ENCODE results near the gene FAM149B1.

The FAM149B1 gene

GRCh38 chr10:73232887-73233286, 65.0 kb downstream of the FAM149B1 start:
- Histone ChIP-seq H3K27ac (ENCODE audit: low read depth, low read length) (no peak overlapping the region), H3K4me1 (ENCODE audit: control insufficient read depth, insufficient read depth, low read length) (no peaks in the 10 kb centered on the region), H3K9me3 (ENCODE audit: control insufficient read depth, insufficient read depth, low read depth, low read length) (no peaks in the 10 kb centered on the region), H3K4me3 (ENCODE audit: low read depth, low read length) (no peak overlapping the region), H3K9ac (ENCODE audit: low read length) (no peak overlapping the region), H3K36me3 (ENCODE audit: control insufficient read depth, insufficient read depth, low read length) (peaks cover 33% of the 10 kb centered on the region), H3K27me3 (ENCODE audit: control insufficient read depth, insufficient read depth, low read length) (no peaks in the 10 kb centered on the region)

DNA sequence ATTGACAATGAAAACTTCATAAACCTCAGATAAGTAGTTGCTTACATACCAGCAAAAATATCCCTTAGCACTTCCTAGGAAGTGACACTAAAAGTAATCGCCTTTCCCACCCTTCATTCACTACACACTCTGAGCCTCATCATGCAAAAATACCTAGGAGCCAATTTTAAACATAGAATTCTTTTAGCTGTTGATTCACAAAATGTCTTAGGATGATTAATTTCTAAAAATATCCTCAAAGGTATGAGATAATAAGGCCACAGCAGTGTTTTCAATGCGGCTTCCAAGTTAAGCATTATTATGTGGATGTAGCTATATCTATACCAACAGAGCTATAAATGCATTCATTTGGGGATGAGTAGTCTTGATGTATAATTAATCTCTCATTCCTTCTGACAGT, 66.0 kb downstream of the FAM149B1 start:
- Histone ChIP-seq H3K4me1 (ENCODE audit: control insufficient read depth, insufficient read depth, low read length) (no peaks in the 10 kb centered on the region), H3K4me3 (ENCODE audit: low read depth, low read length) (no peak overlapping the region), H3K9me3 (ENCODE audit: control insufficient read depth, insufficient read depth, low read depth, low read length) (no peaks in the 10 kb centered on the region), H3K27ac (ENCODE audit: low read depth, low read length) (no peak overlapping the region), H3K36me3 (ENCODE audit: control insufficient read depth, insufficient read depth, low read length) (peaks cover 42% of the 10 kb centered on the region), H3K9ac (ENCODE audit: low read length) (no peak overlapping the region), H3K27me3 (ENCODE audit: control insufficient read depth, insufficient read depth, low read length) (no peaks in the 10 kb centered on the region)

GRCh38 chr10:73234695-73235094, 66.8 kb downstream of the FAM149B1 start:
- Histone ChIP-seq H3K27ac (ENCODE audit: low read depth, low read length) (no peak overlapping the region), H3K9ac (ENCODE audit: low read length) (no peak overlapping the region), H3K4me1 (ENCODE audit: control insufficient read depth, insufficient read depth, low read length) (no peaks in the 10 kb centered on the region), H3K27me3 (ENCODE audit: control insufficient read depth, insufficient read depth, low read length) (no peaks in the 10 kb centered on the region), H3K4me3 (ENCODE audit: low read depth, low read length) (no peak overlapping the region), H3K36me3 (ENCODE audit: control insufficient read depth, insufficient read depth, low read length) (peaks cover 50% of the 10 kb centered on the region), H3K9me3 (ENCODE audit: control insufficient read depth, insufficient read depth, low read depth, low read length) (no peaks in the 10 kb centered on the region)

DNA sequence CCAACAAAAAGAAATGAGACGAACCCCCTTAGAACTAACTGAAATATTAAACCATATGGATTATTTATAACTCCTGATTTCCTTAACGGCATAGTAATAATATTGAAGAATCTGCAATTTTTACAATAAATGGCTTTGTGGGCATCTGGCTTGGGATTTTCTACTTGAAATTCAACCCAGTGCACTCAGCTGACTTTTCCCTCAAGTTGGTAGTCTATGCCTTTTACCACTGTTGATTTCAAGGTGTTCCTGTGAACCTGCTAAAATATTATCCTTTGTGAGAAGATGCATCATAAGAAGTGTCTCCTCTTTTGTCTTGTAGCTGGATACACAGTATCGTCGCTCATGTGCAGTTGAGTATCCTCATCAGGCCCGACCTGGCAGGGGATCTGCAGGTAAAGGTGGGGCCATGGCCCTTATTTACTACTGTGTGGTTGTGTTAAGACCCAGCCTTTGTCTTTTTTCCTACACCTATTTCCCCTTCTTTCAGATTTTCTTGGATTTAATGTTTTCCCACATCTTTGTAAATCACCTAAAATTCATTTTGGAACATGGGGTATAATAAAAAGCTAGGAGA, 71.2 kb downstream of the FAM149B1 start:
- Histone ChIP-seq H3K27me3 (ENCODE audit: control insufficient read depth, insufficient read depth, low read length) (no peaks in the 10 kb centered on the region), H3K4me3 (ENCODE audit: low read depth, low read length) (no peak overlapping the region), H3K9me3 (ENCODE audit: control insufficient read depth, insufficient read depth, low read depth, low read length) (no peaks in the 10 kb centered on the region), H3K9ac (ENCODE audit: low read length) (no peak overlapping the region), H3K4me1 (ENCODE audit: control insufficient read depth, insufficient read depth, low read length) (no peaks in the 10 kb centered on the region), H3K36me3 (ENCODE audit: control insufficient read depth, insufficient read depth, low read length) (peaks cover 89% of the 10 kb centered on the region), H3K27ac (ENCODE audit: low read depth, low read length) (no peak overlapping the region)

DNA sequence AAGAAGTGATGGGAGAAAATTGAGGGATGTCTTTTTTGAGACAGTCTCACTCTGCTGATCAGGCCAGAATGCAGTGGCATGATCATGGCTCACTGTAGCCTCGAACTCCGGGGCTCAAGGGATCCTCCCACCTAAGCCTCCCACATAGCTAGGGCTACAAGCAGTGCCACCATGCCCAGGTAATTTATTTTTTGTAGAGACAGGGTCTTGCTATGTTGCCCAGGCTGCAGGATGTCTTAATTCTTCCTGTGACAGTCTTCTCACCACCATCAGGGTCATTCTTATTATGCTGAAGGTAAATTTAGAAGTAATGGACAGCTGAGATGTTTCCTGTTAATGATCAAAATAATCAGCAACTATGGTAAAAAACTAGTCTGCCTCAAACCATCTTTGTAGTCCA, 72.0 kb downstream of the FAM149B1 start:
- Histone ChIP-seq H3K9ac (ENCODE audit: low read length) (no peak overlapping the region), H3K4me1 (ENCODE audit: control insufficient read depth, insufficient read depth, low read length) (peaks cover 3% of the 10 kb centered on the region; the same call in 1 of the 2 replicates), H3K27ac (ENCODE audit: low read depth, low read length) (no peak overlapping the region), H3K36me3 (ENCODE audit: control insufficient read depth, insufficient read depth, low read length) (peaks cover 89% of the 10 kb centered on the region), H3K27me3 (ENCODE audit: control insufficient read depth, insufficient read depth, low read length) (no peaks in the 10 kb centered on the region), H3K4me3 (ENCODE audit: low read depth, low read length) (no peak overlapping the region), H3K9me3 (ENCODE audit: control insufficient read depth, insufficient read depth, low read depth, low read length) (no peaks in the 10 kb centered on the region)

DNA sequence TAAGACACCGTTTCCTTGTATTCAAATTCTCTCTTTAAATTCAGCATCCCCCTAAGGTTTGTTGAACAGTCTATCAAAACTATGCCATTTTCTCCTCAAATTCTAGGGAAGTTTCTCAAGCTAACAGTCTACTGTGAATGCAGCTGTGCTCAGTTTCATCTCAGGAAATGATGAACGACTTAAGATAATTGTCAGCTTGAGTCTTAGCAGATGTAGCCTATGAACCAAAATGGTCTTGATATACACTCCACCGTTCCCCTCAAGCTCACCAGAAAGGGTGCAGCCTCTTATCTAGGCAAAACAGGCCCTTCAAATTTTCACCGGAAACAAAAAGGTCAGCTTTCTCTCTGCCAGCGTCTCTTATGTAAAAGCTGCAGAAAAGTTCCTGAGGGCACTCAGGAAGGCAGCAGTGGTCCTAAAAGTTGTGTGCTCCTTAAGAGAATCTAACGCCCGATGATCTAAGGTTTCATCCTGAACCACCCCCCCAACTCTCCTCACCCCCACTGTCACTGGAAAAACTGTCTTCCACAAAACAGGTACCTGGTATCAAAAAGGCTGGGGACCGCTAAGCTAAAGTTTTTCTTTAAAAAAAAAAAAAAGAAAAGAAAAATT, 77.1 kb downstream of the FAM149B1 start:
- no peaks in the 10 kb centered on the region for H3K9me3 ChIP-seq (ENCODE audit: control insufficient read depth, insufficient read depth, low read depth, low read length)
- peak overlapping the region; percentile 75 for H3K4me3 ChIP-seq (ENCODE audit: low read depth, low read length)
- H3K4me1 ChIP-seq (ENCODE audit: control insufficient read depth, insufficient read depth, low read length), result peaks cover 17% of the 10 kb centered on the region
- peaks cover 75% of the 10 kb centered on the region for H3K36me3 ChIP-seq (ENCODE audit: control insufficient read depth, insufficient read depth, low read length)
- H3K9ac ChIP-seq (ENCODE audit: low read length), result peak overlapping the region; percentile 29
- no peak overlapping the region for H3K27ac ChIP-seq (ENCODE audit: low read depth, low read length)
- no peaks in the 10 kb centered on the region for H3K27me3 ChIP-seq (ENCODE audit: control insufficient read depth, insufficient read depth, low read length)

DNA sequence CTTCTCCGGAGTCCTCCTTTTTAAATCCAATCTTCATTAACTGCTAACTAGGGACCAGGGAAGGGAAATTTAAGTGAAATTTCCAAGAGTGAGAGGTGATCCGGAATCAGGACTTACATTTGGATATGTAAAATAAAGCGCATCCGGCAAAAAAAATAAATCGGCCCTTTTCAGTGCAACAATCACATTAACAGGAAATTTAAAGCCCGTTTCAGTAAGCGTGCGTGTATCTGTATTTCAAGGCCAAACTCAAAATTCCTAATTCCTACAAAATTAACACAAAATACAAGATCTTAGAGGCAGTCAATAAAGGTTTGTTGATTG, 78.4 kb downstream of the FAM149B1 start:
- Histone ChIP-seq H3K27me3 (ENCODE audit: control insufficient read depth, insufficient read depth, low read length) (no peaks in the 10 kb centered on the region), H3K4me3 (ENCODE audit: low read depth, low read length) (peak overlapping the region; percentile 75), H3K4me1 (ENCODE audit: control insufficient read depth, insufficient read depth, low read length) (peaks cover 17% of the 10 kb centered on the region), H3K9ac (ENCODE audit: low read length) (peak overlapping the region; percentile 97), H3K27ac (ENCODE audit: low read depth, low read length) (peak overlapping the region; percentile 90), H3K36me3 (ENCODE audit: control insufficient read depth, insufficient read depth, low read length) (peaks cover 73% of the 10 kb centered on the region), H3K9me3 (ENCODE audit: control insufficient read depth, insufficient read depth, low read depth, low read length) (no peaks in the 10 kb centered on the region)

DNA sequence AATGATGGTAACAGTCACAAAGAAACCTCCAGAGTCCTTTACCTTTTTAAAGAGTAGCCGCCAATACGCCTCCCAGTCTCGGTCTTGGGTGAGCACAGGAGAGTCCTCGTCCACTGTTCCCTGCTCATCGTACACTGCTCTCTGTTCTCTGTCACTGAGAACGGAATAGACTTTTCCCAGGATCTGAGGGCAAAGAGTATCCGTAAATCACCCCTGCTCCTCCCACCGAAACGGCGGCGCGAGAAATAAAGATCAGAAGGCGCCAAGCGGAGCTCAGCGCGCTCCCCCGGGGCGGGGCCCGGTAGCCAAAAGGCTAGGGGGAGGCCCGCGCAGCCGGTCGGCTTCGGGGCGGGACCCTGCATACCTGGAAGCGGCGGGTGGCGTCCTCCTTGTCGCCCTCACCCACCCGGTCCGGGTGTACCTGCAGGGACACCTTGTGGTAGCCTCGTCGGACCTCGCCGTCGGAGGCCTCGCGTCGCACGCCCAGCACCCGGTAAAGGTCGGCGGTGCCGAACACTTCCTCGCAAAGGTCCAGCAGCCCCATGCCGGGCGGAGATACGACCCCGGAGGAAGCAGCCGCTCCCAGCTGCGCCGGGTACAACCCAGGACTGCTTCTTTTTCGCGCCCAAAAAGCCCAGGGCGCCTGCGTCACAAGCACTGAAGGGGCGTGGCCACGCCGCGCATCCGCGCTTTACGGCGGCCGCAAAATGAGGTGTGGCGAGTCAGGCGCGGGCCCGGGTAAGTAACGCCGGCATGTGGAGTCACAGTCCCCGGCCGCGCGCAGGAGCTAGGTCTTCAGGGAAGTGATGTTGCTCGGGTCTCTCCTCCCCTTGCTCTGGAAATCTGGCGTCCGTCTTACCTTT, 79.0 kb downstream of the FAM149B1 start, which contains the start of gene DNAJC9:
Gene DNAJC9, minus strand, starts transcription at position 610 of the 863 bp plus-strand sequence. Its CDS starts 66 bp downstream, at position 544.
- peaks cover 22% of the 10 kb centered on the region for H3K4me1 ChIP-seq (ENCODE audit: control insufficient read depth, insufficient read depth, low read length)

GRCh38 chr10:73247509-73248258, 79.8 kb downstream of the FAM149B1 start:
- Histone ChIP-seq H3K9ac (ENCODE audit: low read length) (peak overlapping the region; percentile 97), H3K9me3 (ENCODE audit: control insufficient read depth, insufficient read depth, low read depth, low read length) (no peaks in the 10 kb centered on the region), H3K4me1 (ENCODE audit: control insufficient read depth, insufficient read depth, low read length) (peaks cover 22% of the 10 kb centered on the region), H3K27ac (ENCODE audit: low read depth, low read length) (peak overlapping the region; percentile 90), H3K27me3 (ENCODE audit: control insufficient read depth, insufficient read depth, low read length) (no peaks in the 10 kb centered on the region), H3K36me3 (ENCODE audit: control insufficient read depth, insufficient read depth, low read length) (peaks cover 59% of the 10 kb centered on the region), H3K4me3 (ENCODE audit: low read depth, low read length) (peak overlapping the region; percentile 75)

More for the DNA sequence above, 79.0 kb downstream of the FAM149B1 start, which contains the start of gene DNAJC9:
- H3K27ac ChIP-seq (ENCODE audit: low read depth, low read length), result peak within 1 kb of the TSS; percentile 90
- H3K9ac ChIP-seq (ENCODE audit: low read length), result peak within 1 kb of the TSS; percentile 97
- no peaks in the 10 kb centered on the region for H3K27me3 ChIP-seq (ENCODE audit: control insufficient read depth, insufficient read depth, low read length)
- peaks cover 68% of the 10 kb centered on the region for H3K36me3 ChIP-seq (ENCODE audit: control insufficient read depth, insufficient read depth, low read length)
- peak within 1 kb of the TSS; percentile 75 for H3K4me3 ChIP-seq (ENCODE audit: low read depth, low read length)
- H3K9me3 ChIP-seq (ENCODE audit: control insufficient read depth, insufficient read depth, low read depth, low read length), result no peaks in the 10 kb centered on the region

DNA sequence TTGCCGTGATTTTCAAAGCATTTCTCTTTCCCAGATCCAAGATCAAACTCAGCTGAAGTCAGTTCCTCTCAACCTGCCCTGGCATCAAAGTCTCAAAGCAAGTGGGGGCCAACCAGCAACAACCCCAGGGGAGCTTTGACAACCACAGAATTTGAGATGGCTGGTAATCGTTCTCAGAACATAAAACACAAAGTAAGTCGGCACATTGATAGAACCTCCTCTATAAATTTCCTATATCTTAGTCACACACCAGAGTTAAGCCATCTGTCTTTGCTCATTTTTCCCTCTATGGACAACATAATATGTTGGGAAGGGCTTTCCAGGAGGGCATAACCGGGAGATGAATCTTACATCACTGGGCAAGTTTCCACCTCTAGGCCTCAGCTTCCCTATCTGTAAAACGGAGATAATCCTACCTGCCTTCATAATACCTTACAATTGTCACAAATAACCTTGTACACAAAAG, 80.4 kb downstream of the FAM149B1 start:
- H3K36me3 ChIP-seq (ENCODE audit: control insufficient read depth, insufficient read depth, low read length), result peaks cover 53% of the 10 kb centered on the region
- H3K4me1 ChIP-seq (ENCODE audit: control insufficient read depth, insufficient read depth, low read length), result peaks cover 22% of the 10 kb centered on the region
- peak overlapping the region; percentile 97 for H3K9ac ChIP-seq (ENCODE audit: low read length)
- H3K9me3 ChIP-seq (ENCODE audit: control insufficient read depth, insufficient read depth, low read depth, low read length), result no peaks in the 10 kb centered on the region
- H3K27ac ChIP-seq (ENCODE audit: low read depth, low read length), result no peak overlapping the region
- H3K4me3 ChIP-seq (ENCODE audit: low read depth, low read length), result no peak overlapping the region
- no peaks in the 10 kb centered on the region for H3K27me3 ChIP-seq (ENCODE audit: control insufficient read depth, insufficient read depth, low read length)

Data from HUES6 (cell line).